Activated CD4-positive, alpha-beta memory T cell treated with anti-CD3 and anti-CD28 coated beads, Interleukin-2, amount 10 ng/mL, durations not matched to agents 7 days and 5 days (primary cell): ENCODE results near the gene TTC39C. TPM values are rescaled to one million over a fixed set of nuclear protein-coding genes. Genes with fewer than 3 reads are reported as not detected.
A peak's percentile ranks its signal among the peaks of the same experiment; 100 is the strongest.
"Not testable (repeated sequence)": the region's sequence is repeated elsewhere in the genome, so short reads cannot be mapped to it uniquely, and the experiment has no call there.

ENCODE experiments used
- CTCF ChIA-PET: fragments of 350-600 bp; sonication (Branson Sonifier 250); formaldehyde crosslinking; loops from one replicate; lab custom pipeline; 2021; ENCODE audit warnings: antibody characterized with exemption, inconsistent platforms; lab: Charles Lee
- POLR2A ChIA-PET: fragments of 350-600 bp; sonication (Branson Sonifier 250); formaldehyde crosslinking; loops from one replicate; lab custom pipeline; 2021; ENCODE audit warnings: antibody characterized with exemption; lab: Charles Lee
- DNase-seq: peaks from one replicate; pipeline ENCODE4 v3.0.0-alpha.2; 2020
- H3K27ac Mint-ChIP-seq: one replicate; pipeline ENCODE4 v1.8.0; 2021; ENCODE audit warnings: mild to moderate bottlenecking, mixed read lengths
- H3K27me3 Mint-ChIP-seq: one replicate; pipeline ENCODE4 v1.8.0; 2021; ENCODE audit warnings: mixed read lengths
- H3K36me3 Mint-ChIP-seq: one replicate; pipeline ENCODE4 v1.8.0; 2021; ENCODE audit warnings: low read depth, mixed read lengths
- H3K4me1 Mint-ChIP-seq: one replicate; pipeline ENCODE4 v1.8.0; 2021; ENCODE audit warnings: mixed read lengths
- H3K4me3 Mint-ChIP-seq: one replicate; pipeline ENCODE4 v1.8.0; 2021; ENCODE audit warnings: mild to moderate bottlenecking, mixed read lengths
- H3K9me3 Mint-ChIP-seq: one replicate; pipeline ENCODE4 v1.8.0; 2021; ENCODE audit warnings: mixed read lengths
- total RNA-seq, 2 experiments: library from RNA; stranded (reverse); gene quantifications; one replicate each; pipeline ENCODE4 v1.2.3, GENCODE V29; 2021

Gene TTC39C
- total RNA-seq, 2 experiments from 2014 or later: 94.0 to 94.4 TPM

DNA sequence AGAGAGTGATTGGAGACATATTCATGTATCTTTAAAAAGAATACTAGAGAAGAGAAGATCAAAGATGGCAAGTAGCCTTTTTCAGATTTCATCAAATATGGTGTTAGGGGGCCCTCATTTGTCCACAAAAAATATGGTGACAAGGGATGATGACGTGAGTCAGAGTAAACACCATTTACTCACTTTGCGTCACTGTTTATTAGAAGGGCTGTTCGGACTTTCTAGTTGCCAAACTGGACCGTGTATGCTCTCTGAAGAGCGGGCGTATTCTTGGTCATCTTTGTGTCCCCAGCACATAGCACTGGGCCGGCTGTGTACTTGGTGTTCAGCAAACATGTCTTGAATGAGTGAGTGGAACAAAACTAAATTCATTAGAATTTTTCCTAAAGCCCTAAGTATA lies 37.5 kb downstream of the TTC39C start:
- Mint-ChIP-seq H3K4me1 (peaks cover 72% of the 10 kb centered on the region), H3K36me3 (peaks cover 28% of the 10 kb centered on the region), H3K27me3 (no peaks in the 10 kb centered on the region), H3K27ac (no peak overlapping the region), H3K9me3 (no peaks in the 10 kb centered on the region), H3K4me3 (no peak overlapping the region)
- CTCF ChIA-PET: no interaction called here
- POLR2A ChIA-PET: no interaction called here
- no peak for DNase-seq

DNA sequence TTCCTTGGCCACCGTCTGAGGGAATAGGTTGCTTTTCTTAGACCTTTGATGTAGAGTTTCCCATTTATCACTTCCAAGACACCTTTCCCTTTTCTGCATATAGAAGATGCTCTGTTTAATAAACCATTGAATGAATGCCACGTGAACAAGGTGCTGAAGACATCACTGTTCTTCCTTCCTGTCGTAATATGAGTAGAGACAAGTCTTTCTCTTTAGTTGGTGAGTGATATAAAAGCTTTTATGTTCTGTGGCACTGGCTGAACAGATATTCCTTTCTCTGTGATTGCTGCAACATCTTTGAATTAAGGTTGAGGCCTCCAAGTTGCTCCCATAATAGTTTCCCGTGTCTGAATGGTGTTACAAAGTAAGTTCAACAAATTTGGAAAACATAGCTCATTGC lies 38.7 kb downstream of the TTC39C start:
- Mint-ChIP-seq H3K36me3 (peaks cover 37% of the 10 kb centered on the region), H3K4me1 (peaks cover 78% of the 10 kb centered on the region), H3K27ac (peak overlapping the region; percentile 30), H3K4me3 (no peak overlapping the region), H3K27me3 (no peaks in the 10 kb centered on the region), H3K9me3 (peaks cover 2% of the 10 kb centered on the region)
- ChIA-PET POLR2A (interaction anchor here (0.9 to 1.8 kb wide), 2 partner anchors 23 to 39 kb away, joined by 4 read pairs; partner anchors contain the start of gene TTC39C), CTCF (no interaction called here)
- DNase-seq: no peak

DNA sequence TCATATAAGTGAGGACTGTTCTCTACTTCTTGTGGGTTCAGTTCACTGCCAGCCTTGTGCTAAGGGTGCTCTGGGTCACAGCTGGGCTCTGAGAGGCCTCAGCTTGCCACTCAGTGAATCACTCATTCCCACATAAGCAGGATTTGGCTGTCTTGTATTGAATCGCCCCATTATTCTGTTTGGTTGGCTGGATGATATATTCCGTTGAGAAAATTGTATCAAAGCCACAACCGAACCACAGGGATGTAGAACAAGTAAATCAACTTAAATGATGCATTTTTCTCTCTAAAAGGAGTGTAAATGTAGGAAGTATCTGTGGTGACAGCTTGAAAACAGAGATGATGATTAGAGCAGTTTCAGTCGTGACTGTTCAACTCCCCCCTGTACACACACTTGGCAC lies 39.6 kb downstream of the TTC39C start:
- DNase-seq: peak; percentile 34
- H3K27me3 Mint-ChIP-seq: no peaks in the 10 kb centered on the region
- peaks cover 37% of the 10 kb centered on the region for H3K36me3 Mint-ChIP-seq
- peaks cover 2% of the 10 kb centered on the region for H3K9me3 Mint-ChIP-seq
- CTCF ChIA-PET: no interaction called here
- POLR2A ChIA-PET: interaction anchor here (1.8 kb wide), 1 partner anchor 40 kb away, joined by 4 read pairs; the partner anchor contains the start of gene TTC39C
- no peak overlapping the region for H3K4me3 Mint-ChIP-seq
- peak overlapping the region; percentile 69 for H3K27ac Mint-ChIP-seq
- peaks cover 75% of the 10 kb centered on the region for H3K4me1 Mint-ChIP-seq

DNA sequence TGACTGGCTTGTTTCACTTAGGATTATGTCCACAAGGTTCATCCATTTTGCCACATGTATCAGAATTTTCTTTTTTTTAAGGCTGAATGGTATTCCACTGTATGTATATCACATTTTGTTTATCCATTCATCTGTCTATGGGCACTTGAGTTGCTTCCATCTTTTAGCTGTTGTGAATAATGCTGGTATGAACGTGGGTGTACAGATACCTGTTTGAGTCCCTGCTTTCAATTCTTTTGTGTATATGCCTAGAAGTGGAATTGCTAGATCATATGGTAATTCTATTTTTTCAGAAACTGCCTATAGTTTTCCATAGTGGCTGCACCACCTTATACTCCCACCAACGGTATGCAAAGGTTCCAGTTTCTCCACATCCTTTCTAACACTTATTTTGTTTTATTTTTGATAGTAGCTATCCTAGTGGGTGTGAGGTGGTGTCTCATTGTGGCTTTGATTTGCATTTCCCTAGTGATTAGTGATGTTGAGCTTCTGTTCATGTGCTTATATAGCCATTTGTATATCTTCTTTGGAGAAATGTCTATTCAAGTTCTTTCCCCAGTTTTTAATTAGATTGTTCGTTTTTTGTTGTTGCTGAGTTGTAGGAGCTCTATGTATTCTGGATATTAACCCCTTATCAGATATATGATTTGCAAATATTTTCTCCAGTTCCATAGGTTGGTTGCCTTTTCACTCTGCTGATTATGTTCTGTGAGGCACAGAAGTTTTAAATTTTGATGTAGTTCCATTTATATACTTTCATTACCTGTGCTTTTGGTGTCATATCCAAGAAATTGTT lies 40.7 kb downstream of the TTC39C start:
- ChIA-PET POLR2A (interaction anchor here (0.6 to 1.1 kb wide), 4 partner anchors 21 to 84 kb away, joined by 3 read pairs; partner anchors contain the start of gene CABYR), CTCF (interaction anchor here (1.0 kb wide), 1 partner anchor 137 kb away, joined by 5 read pairs; no protein-coding TSS in a partner anchor)
- H3K4me1 Mint-ChIP-seq: peaks cover 73% of the 10 kb centered on the region
- peaks cover 35% of the 10 kb centered on the region for H3K36me3 Mint-ChIP-seq
- H3K4me3 Mint-ChIP-seq: no peak overlapping the region
- no peak for DNase-seq
- no peaks in the 10 kb centered on the region for H3K27me3 Mint-ChIP-seq
- peaks cover 2% of the 10 kb centered on the region for H3K9me3 Mint-ChIP-seq
- H3K27ac Mint-ChIP-seq: peak overlapping the region; percentile 42

DNA sequence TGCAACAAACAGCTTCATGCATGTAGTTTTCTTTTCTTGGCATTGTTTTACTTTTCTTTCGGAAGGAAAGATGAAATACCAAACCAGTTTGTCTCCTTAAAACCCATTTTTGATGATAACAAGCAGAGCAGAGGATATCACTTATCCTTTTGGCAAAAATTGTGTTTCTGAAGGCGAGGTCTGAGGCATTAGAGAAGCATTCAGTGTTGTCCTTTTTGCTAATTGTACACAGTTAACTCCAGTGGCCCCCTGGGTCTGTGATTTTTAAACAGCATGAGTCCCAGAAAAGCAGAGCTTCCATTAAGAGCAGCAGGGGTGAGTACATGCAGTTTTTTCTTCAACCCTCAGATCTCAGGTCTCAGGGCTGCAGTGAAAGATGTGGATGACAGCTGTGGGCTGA lies 41.3 kb downstream of the TTC39C start:
- POLR2A ChIA-PET: interaction anchor here (1.0 to 1.1 kb wide), 3 partner anchors 21 to 83 kb away, joined by 3 read pairs; partner anchors contain the start of gene CABYR
- H3K27me3 Mint-ChIP-seq: no peaks in the 10 kb centered on the region
- peaks cover 2% of the 10 kb centered on the region for H3K9me3 Mint-ChIP-seq
- CTCF ChIA-PET: interaction anchor here (1.0 kb wide), 1 partner anchor 137 kb away, joined by 5 read pairs; no protein-coding TSS in a partner anchor
- peaks cover 31% of the 10 kb centered on the region for H3K36me3 Mint-ChIP-seq
- H3K27ac Mint-ChIP-seq: no peak overlapping the region
- peaks cover 68% of the 10 kb centered on the region for H3K4me1 Mint-ChIP-seq
- DNase-seq: no peak
- no peak overlapping the region for H3K4me3 Mint-ChIP-seq

DNA sequence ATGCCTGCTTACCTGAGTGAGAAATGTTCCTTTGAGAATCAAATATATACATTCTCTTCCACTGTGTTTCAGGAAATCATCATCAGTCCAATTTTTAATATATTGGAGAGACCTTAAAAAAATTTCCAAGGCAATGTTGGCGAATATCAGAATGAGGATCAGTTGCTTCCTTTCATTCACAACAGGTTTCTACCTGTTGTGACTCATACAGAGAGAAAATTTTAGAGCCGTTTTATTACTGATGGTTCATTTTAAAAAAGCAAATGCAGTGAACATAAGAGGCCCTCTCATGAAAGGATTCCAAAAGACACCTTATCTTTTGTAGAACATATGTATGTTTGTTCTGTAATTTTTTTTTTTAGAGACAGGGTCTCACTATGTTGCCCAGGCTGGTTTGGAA lies 42.0 kb downstream of the TTC39C start:
- CTCF ChIA-PET: no interaction called here
- H3K9me3 Mint-ChIP-seq: peaks cover 2% of the 10 kb centered on the region
- no peak overlapping the region for H3K27ac Mint-ChIP-seq
- peaks cover 64% of the 10 kb centered on the region for H3K4me1 Mint-ChIP-seq
- no peak overlapping the region for H3K4me3 Mint-ChIP-seq
- POLR2A ChIA-PET: interaction anchor here (1.1 kb wide), 1 partner anchor 82 kb away, joined by 3 read pairs; the partner anchor contains the start of gene CABYR
- H3K36me3 Mint-ChIP-seq: peaks cover 28% of the 10 kb centered on the region
- no peaks in the 10 kb centered on the region for H3K27me3 Mint-ChIP-seq
- DNase-seq: no peak

DNA sequence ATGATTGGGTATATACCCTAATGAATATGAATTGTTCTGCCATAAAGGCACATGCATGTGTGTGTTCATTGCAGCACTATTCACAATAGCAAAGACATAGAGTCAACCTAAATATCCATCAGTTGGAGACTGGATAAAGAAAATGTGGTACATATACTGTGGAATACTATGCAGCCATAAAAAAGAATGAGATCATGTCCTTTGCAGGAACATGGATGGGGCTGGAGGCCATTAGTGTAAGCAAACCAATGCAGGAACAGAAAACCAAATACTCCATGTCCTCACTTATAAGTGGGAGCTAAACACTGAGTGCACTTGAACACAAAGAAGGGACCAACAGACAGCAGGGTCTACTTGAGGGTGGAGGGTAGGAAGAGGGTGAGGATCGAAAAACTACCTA lies 43.2 kb downstream of the TTC39C start:
- DNase-seq: no peak
- Mint-ChIP-seq H3K9me3 (peaks cover 2% of the 10 kb centered on the region), H3K4me1 (peaks cover 63% of the 10 kb centered on the region), H3K27me3 (no peaks in the 10 kb centered on the region), H3K4me3 (no peak overlapping the region), H3K27ac (no peak overlapping the region), H3K36me3 (peaks cover 26% of the 10 kb centered on the region)
- CTCF ChIA-PET: no interaction called here
- POLR2A ChIA-PET: no interaction called here

DNA sequence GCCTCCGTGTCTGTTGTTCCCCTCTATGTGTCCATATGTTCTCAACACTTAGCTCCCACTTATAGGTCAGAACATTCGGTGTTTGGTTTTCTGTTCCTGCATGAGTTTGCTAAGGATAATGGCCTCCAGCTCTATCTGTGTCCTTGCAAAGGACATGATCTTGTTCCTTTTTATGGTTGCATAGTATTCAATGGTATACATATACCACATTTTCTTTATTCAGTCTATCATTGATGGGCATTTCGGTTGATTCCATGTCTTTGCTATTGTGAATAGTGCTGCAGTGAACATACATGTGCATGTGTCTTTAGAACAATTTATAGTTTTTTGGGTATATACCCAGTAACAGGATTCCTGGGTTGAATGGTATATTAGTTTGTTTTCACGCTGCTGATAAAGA lies 44.8 kb downstream of the TTC39C start:
- H3K27ac Mint-ChIP-seq, H3K9me3 Mint-ChIP-seq, H3K4me3 Mint-ChIP-seq, H3K27me3 Mint-ChIP-seq, CTCF ChIA-PET, DNase-seq, POLR2A ChIA-PET: not testable (repeated sequence)
- H3K4me1 Mint-ChIP-seq: peaks cover 57% of the 10 kb centered on the region
- peaks cover 22% of the 10 kb centered on the region for H3K36me3 Mint-ChIP-seq

DNA sequence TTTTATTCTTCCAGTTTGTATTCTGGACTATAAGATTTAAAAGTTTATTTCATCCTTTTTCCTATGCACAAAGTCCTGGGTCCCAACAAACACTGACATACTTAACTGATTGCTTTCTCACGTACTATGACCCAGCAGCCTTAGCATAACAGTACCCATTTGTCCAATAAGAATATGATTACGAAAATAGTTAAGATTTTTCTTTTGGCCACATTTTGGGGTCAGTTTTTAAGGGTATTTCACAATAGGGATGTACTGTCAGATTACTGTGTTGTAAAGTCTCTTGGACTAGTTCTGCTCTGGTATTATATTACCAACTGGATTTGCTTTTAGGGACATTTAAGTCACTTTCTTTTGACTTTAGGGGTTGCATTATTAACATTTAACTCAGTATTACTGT lies 46.1 kb downstream of the TTC39C start:
- POLR2A ChIA-PET: interaction anchor here (0.7 kb wide), 1 partner anchor 61 kb away, joined by 3 read pairs; no protein-coding TSS in a partner anchor
- H3K4me3 Mint-ChIP-seq: no peak overlapping the region
- no peak for DNase-seq
- CTCF ChIA-PET: no interaction called here
- H3K9me3 Mint-ChIP-seq: peaks cover 2% of the 10 kb centered on the region
- H3K4me1 Mint-ChIP-seq: peaks cover 56% of the 10 kb centered on the region
- H3K36me3 Mint-ChIP-seq: peaks cover 32% of the 10 kb centered on the region
- H3K27ac Mint-ChIP-seq: no peak overlapping the region
- no peaks in the 10 kb centered on the region for H3K27me3 Mint-ChIP-seq

DNA sequence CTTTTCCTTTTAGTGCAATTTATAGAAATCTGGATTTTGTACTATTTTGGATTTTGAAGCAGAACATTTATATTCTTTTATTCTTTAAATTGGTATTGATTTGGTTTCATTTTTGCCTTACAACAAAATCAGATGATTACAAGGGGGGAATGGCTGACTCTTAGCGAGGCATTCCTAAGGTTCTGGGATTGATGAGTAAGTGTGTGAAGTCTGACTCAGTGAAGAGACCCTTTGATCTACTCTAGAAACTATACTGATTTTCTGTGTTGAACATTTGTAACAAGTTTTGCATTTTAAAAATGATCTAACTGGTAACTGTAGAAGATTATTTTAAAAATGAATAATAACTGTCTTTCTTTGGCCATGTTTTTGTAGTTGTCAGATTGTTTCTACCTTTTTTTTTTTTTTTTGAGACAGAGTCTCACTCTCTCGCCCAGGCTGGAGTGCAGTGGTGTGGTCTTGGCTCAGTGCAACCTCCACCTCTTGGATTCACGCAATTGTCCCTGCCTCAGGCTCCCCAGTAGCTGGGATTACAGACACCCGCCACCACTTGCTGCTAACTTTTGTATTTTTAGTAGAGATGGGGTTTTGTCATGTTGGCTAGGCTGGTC lies 48.7 kb downstream of the TTC39C start:
- peaks cover 44% of the 10 kb centered on the region for H3K4me1 Mint-ChIP-seq
- H3K27ac Mint-ChIP-seq: no peak overlapping the region
- POLR2A ChIA-PET: no interaction called here
- CTCF ChIA-PET: no interaction called here
- no peaks in the 10 kb centered on the region for H3K27me3 Mint-ChIP-seq
- no peak overlapping the region for H3K4me3 Mint-ChIP-seq
- no peaks in the 10 kb centered on the region for H3K9me3 Mint-ChIP-seq
- no peak for DNase-seq
- H3K36me3 Mint-ChIP-seq: peaks cover 49% of the 10 kb centered on the region

DNA sequence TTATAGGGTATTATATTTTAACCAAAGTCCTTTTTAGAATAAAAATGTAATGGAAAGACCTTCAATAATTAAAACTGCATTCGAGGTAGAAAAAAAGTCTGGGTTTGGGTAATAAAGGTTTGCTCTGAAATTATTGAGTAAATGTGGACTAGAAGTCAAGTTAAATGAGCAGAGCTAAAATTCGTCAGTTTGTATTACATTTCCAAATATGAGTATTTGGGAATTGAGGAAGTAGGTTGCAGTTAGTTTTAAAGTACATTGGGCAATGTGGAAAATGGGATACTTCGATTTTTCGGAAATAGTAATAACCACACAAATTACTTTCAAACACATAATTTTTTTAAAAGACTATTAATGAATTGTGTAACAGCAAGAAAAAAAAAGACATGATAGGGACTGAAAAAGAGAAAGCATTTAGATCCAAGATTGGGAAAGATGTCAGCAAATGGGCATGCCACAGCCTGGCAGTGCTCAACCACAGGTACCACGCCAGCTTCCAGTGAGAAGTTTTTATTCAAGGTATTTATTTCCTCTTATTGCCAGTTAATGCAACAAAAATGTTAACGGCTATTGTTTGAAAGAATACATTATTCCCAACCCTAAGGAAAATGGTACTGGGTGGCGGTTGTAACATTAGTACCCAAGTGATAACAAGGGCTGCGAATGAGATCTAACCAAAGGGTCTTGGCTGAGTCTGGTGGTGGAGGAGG lies 50.0 kb downstream of the TTC39C start:
- H3K9me3 Mint-ChIP-seq: no peaks in the 10 kb centered on the region
- POLR2A ChIA-PET: no interaction called here
- CTCF ChIA-PET: interaction anchor here (0.5 kb wide), 1 partner anchor 144 kb away, joined by 3 read pairs; no protein-coding TSS in a partner anchor

DNA sequence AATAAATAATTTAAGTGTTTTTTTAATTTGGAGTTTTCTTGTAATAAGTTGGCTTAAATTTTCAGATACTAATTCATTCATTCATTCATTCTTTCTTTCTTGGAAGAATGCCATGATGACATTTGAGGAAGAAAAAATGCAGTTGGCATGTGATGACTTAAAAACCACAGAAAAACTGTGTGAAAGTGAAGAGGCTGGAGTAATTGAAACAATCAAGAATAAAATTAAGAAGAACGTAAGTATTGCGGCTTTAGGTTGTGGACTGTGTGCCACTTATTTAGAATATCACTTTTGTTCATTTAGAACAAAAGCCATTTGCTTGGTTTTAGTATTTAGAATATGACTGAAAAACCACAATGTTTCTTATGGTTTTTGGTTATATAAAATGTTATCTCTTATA lies 51.4 kb downstream of the TTC39C start:
- peaks cover 59% of the 10 kb centered on the region for H3K36me3 Mint-ChIP-seq
- H3K4me1 Mint-ChIP-seq: peaks cover 46% of the 10 kb centered on the region
- ChIA-PET POLR2A (no interaction called here), CTCF (no interaction called here)
- H3K4me3 Mint-ChIP-seq: no peak overlapping the region
- H3K9me3 Mint-ChIP-seq: no peaks in the 10 kb centered on the region
- no peak overlapping the region for H3K27ac Mint-ChIP-seq
- no peaks in the 10 kb centered on the region for H3K27me3 Mint-ChIP-seq
- DNase-seq: no peak

More for the DNA sequence above, 50.0 kb downstream of the TTC39C start:
- H3K27ac Mint-ChIP-seq: no peak overlapping the region
- peaks cover 56% of the 10 kb centered on the region for H3K36me3 Mint-ChIP-seq
- H3K4me1 Mint-ChIP-seq: peaks cover 44% of the 10 kb centered on the region
- no peak for DNase-seq
- H3K27me3 Mint-ChIP-seq: no peaks in the 10 kb centered on the region
- no peak overlapping the region for H3K4me3 Mint-ChIP-seq
